Activated B cell treated with CpG ODN at 0.5 μM for 24 hours (primary cell): ENCODE results near the gene ASB2. TPM values are rescaled to one million over a fixed set of nuclear protein-coding genes. Genes with fewer than 3 reads are reported as not detected.

ENCODE experiments used
- ATAC-seq: fragments of 200-7000 bp; cut with Tn5 transposase; one replicate; pipeline ENCODE4 v1.10.0; 2021; ENCODE audit warnings: low read depth, mild to moderate bottlenecking, moderate library complexity
- CTCF ChIA-PET: fragments of 350-600 bp; sonication (Branson Sonifier 250); formaldehyde crosslinking; loops from one replicate; lab custom pipeline; 2021; ENCODE audit warnings: antibody characterized with exemption; lab: Charles Lee
- POLR2A ChIA-PET: fragments of 350-600 bp; sonication (Branson Sonifier 250); formaldehyde crosslinking; loops from one replicate; lab custom pipeline; 2021; ENCODE audit warnings: antibody characterized with exemption; lab: Charles Lee
- DNase-seq: peaks from one replicate; pipeline ENCODE4 v3.0.0; 2022
- H3K27ac Mint-ChIP-seq: one replicate; pipeline ENCODE4 v1.8.0; 2020; ENCODE audit warnings: mixed read lengths
- H3K27me3 Mint-ChIP-seq: one replicate; pipeline ENCODE4 v1.8.0; 2021; ENCODE audit warnings: mixed read lengths
- H3K36me3 Mint-ChIP-seq: one replicate; pipeline ENCODE4 v1.8.0; 2021; ENCODE audit warnings: low read depth, mixed read lengths
- H3K4me1 Mint-ChIP-seq: one replicate; pipeline ENCODE4 v1.8.0; 2021; ENCODE audit warnings: mixed read lengths
- H3K4me3 Mint-ChIP-seq: one replicate; pipeline ENCODE4 v1.8.0; 2020; ENCODE audit warnings: mild to moderate bottlenecking, mixed read lengths
- H3K9me3 Mint-ChIP-seq: one replicate; pipeline ENCODE4 v1.8.0; 2020; ENCODE audit warnings: mixed read lengths
- intact Hi-C: fragments of 100-400 bp; cut with micrococcal nuclease; formaldehyde crosslinking; loops from one replicate; pipeline ENCODE4 v1.15.1; 2024
- total RNA-seq: library from RNA; stranded (reverse); gene quantifications from 2 replicates; pipeline ENCODE4 v1.2.3, GENCODE V29; 2022
- TF ChIP-seq, protein P1 (sequence below): fragments of 200-600 bp; IDR thresholded peaks from one replicate; pipeline ENCODE4 v1.8.0; 2022; ENCODE audit warnings: antibody characterized with exemption, mild to moderate bottlenecking

ASB2 gene
- total RNA-seq, 1 donor from 2014 or later, result 3.1 TPM

GRCh38 chr14:93911975-93912615 lies 64.3 kb downstream of the ASB2 start:
- H3K27me3 Mint-ChIP-seq, result peaks cover 3% of the 10 kb centered on the region

GRCh38 chr14:93909429-93910128 lies 66.8 kb downstream of the ASB2 start:
- no peaks in the 10 kb centered on the region for H3K27me3 Mint-ChIP-seq

More at GRCh38 chr14:93911975-93912615, 64.3 kb downstream of the ASB2 start:
- H3K27ac Mint-ChIP-seq, result no peak overlapping the region
- H3K9me3 Mint-ChIP-seq, result no peaks in the 10 kb centered on the region
- H3K4me3 Mint-ChIP-seq, result no peak overlapping the region
- DNase-seq, result no peak
- CTCF ChIA-PET, result no interaction called here
- TF ChIP-seq, protein P1, sequence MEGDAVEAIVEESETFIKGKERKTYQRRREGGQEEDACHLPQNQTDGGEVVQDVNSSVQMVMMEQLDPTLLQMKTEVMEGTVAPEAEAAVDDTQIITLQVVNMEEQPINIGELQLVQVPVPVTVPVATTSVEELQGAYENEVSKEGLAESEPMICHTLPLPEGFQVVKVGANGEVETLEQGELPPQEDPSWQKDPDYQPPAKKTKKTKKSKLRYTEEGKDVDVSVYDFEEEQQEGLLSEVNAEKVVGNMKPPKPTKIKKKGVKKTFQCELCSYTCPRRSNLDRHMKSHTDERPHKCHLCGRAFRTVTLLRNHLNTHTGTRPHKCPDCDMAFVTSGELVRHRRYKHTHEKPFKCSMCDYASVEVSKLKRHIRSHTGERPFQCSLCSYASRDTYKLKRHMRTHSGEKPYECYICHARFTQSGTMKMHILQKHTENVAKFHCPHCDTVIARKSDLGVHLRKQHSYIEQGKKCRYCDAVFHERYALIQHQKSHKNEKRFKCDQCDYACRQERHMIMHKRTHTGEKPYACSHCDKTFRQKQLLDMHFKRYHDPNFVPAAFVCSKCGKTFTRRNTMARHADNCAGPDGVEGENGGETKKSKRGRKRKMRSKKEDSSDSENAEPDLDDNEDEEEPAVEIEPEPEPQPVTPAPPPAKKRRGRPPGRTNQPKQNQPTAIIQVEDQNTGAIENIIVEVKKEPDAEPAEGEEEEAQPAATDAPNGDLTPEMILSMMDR, result no peak
- H3K36me3 Mint-ChIP-seq, result no peaks in the 10 kb centered on the region
- intact Hi-C loops, result loop anchor here (1.0 kb wide), 1 partner anchor 10 kb away; no protein-coding TSS in a partner anchor
- H3K4me1 Mint-ChIP-seq, result no peaks in the 10 kb centered on the region
- POLR2A ChIA-PET, result no interaction called here
- ATAC-seq, result no peak

GRCh38 chr14:93906341-93907329 lies 69.7 kb downstream of the ASB2 start:
- H3K27me3 Mint-ChIP-seq, result no peaks in the 10 kb centered on the region
- H3K4me3 Mint-ChIP-seq, result no peak overlapping the region
- no peaks in the 10 kb centered on the region for H3K36me3 Mint-ChIP-seq
- no peaks in the 10 kb centered on the region for H3K9me3 Mint-ChIP-seq
- TF ChIP-seq, protein P1, result no peak
- H3K4me1 Mint-ChIP-seq, result no peaks in the 10 kb centered on the region
- ATAC-seq (no peak), DNase-seq (no peak)
- ChIA-PET POLR2A (no interaction called here), CTCF (no interaction called here)
- intact Hi-C loops, result no loop called here
- H3K27ac Mint-ChIP-seq, result no peak overlapping the region

More at GRCh38 chr14:93909429-93910128, 66.8 kb downstream of the ASB2 start:
- DNase-seq, result no peak
- POLR2A ChIA-PET, result no interaction called here
- ATAC-seq, result no peak
- Mint-ChIP-seq H3K4me1 (no peaks in the 10 kb centered on the region), H3K36me3 (no peaks in the 10 kb centered on the region), H3K9me3 (no peaks in the 10 kb centered on the region), H3K4me3 (no peak overlapping the region), H3K27ac (no peak overlapping the region)
- CTCF ChIA-PET, result no interaction called here
- intact Hi-C loops, result no loop called here
- TF ChIP-seq, protein P1, result no peak

GRCh38 chr14:93905623-93906022 lies 70.7 kb downstream of the ASB2 start:
- no peak for ATAC-seq
- CTCF ChIA-PET, result no interaction called here
- intact Hi-C loops, result no loop called here
- TF ChIP-seq, protein P1, result no peak
- POLR2A ChIA-PET, result no interaction called here
- Mint-ChIP-seq H3K27me3 (no peaks in the 10 kb centered on the region), H3K9me3 (no peaks in the 10 kb centered on the region), H3K27ac (no peak overlapping the region), H3K4me3 (no peak overlapping the region), H3K36me3 (no peaks in the 10 kb centered on the region), H3K4me1 (no peaks in the 10 kb centered on the region)
- DNase-seq, result no peak
